DOHH2 (cell line): ENCODE measurements around the gene ABLIM2.

Source experiments
- H3F3A ChIP-seq: fragments of 200-600 bp; sonication (generic), shearing (Covaris generic); 2 replicates; pipeline ENCODE4 v1.6.0; 2016; ENCODE audit warnings: antibody characterized with exemption, mild to moderate bottlenecking; ENCODE audit not compliant: control insufficient read depth, insufficient read depth
- H3K27ac ChIP-seq: fragments of 200-600 bp; sonication (generic); 2 replicates; pipeline ENCODE4 v1.5.1; 2014; ENCODE audit warnings: low read depth, mild to moderate bottlenecking, low read length, moderate library complexity
- H3K27me3 ChIP-seq: fragments of 200-600 bp; sonication (generic); 2 replicates; pipeline ENCODE4 v1.6.1; 2014; ENCODE audit warnings: mild to moderate bottlenecking, low read length, mixed read lengths; ENCODE audit not compliant: control insufficient read depth
- H3K36me3 ChIP-seq: fragments of 200-600 bp; sonication (generic); 2 replicates; pipeline ENCODE4 v1.6.1; 2014; ENCODE audit warnings: mild to moderate bottlenecking, low read length, moderate library complexity, mixed read lengths; ENCODE audit not compliant: control insufficient read depth
- H3K4me1 ChIP-seq: fragments of 200-600 bp; sonication (generic); 2 replicates; pipeline ENCODE4 v1.6.1; 2014; ENCODE audit warnings: mild to moderate bottlenecking, low read length, mixed read lengths; ENCODE audit not compliant: control insufficient read depth
- H3K4me2 ChIP-seq: fragments of 200-600 bp; sonication (generic); 2 replicates; pipeline ENCODE4 v1.6.0; 2014; ENCODE audit warnings: mild to moderate bottlenecking, low read length, moderate library complexity
- H3K4me3 ChIP-seq: fragments of 200-600 bp; sonication (generic); 2 replicates; pipeline ENCODE4 v1.5.1; 2014; ENCODE audit warnings: mild to moderate bottlenecking, low read length, mixed read lengths
- H3K79me2 ChIP-seq: fragments of 200-600 bp; sonication (generic); 2 replicates; pipeline ENCODE4 v1.6.1; 2014; ENCODE audit warnings: mild to moderate bottlenecking, low read length, mixed read lengths; ENCODE audit not compliant: control insufficient read depth
- H3K9me2 ChIP-seq: fragments of 200-600 bp; sonication (generic); replicated peaks from 2 replicates; pipeline ENCODE4 v1.6.1; 2014; ENCODE audit warnings: mild to moderate bottlenecking, low read length, mixed read lengths; ENCODE audit not compliant: control insufficient read depth
- H3K9me3 ChIP-seq: fragments of 200-600 bp; sonication (generic); 2 replicates; pipeline ENCODE4 v1.6.1; 2014; ENCODE audit warnings: antibody characterized with exemption, low read length, mixed read lengths; ENCODE audit not compliant: control insufficient read depth, insufficient read depth
- H4K20me1 ChIP-seq: fragments of 200-600 bp; sonication (generic); 2 replicates; pipeline ENCODE4 v1.6.0; 2014; ENCODE audit warnings: low read depth, mild to moderate bottlenecking, antibody characterized with exemption, low read length, moderate library complexity; ENCODE audit not compliant: control insufficient read depth, insufficient read depth
- CTCF ChIP-seq: fragments of 200-600 bp; sonication (generic); IDR thresholded peaks from one replicate; pipeline ENCODE4 v1.5.1; 2014; ENCODE audit warnings: antibody characterized with exemption, mild to moderate bottlenecking, low read depth, low read length; ENCODE audit not compliant: poor library complexity, severe bottlenecking
- EZH2phosphoT487 ChIP-seq: fragments of 200-600 bp; sonication (generic); IDR thresholded peaks from 2 replicates; pipeline ENCODE4 v1.6.1; 2017; ENCODE audit warnings: borderline replicate concordance, mild to moderate bottlenecking, antibody characterized with exemption, low read length, moderate library complexity, mixed read lengths

The ABLIM2 gene

GRCh38 chr4:8001564-8002355 is 156.9 kb downstream of the ABLIM2 start:
- no peaks in the 10 kb centered on the region for H4K20me1 ChIP-seq
- no peak for TF ChIP-seq CTCF
- TF ChIP-seq EZH2phosphoT487, result no peak
- H3K4me1 ChIP-seq, result no peaks in the 10 kb centered on the region
- H3K27ac ChIP-seq, result no peak overlapping the region
- H3K4me3 ChIP-seq, result no peak overlapping the region
- no peaks in the 10 kb centered on the region for H3K9me2 ChIP-seq
- H3K27me3 ChIP-seq, result no peaks in the 10 kb centered on the region
- no peaks in the 10 kb centered on the region for H3K9me3 ChIP-seq
- H3F3A ChIP-seq, result no peaks in the 10 kb centered on the region
- H3K79me2 ChIP-seq, result no peaks in the 10 kb centered on the region
- H3K36me3 ChIP-seq, result no peaks in the 10 kb centered on the region
- H3K4me2 ChIP-seq, result no peak overlapping the region

GRCh38 chr4:8000721-8001491 is 157.7 kb downstream of the ABLIM2 start:
- H3K36me3 ChIP-seq, result no peaks in the 10 kb centered on the region
- H3K9me3 ChIP-seq, result no peaks in the 10 kb centered on the region
- no peak overlapping the region for H3K27ac ChIP-seq
- H3K4me1 ChIP-seq, result no peaks in the 10 kb centered on the region
- no peak for TF ChIP-seq EZH2phosphoT487
- no peak for TF ChIP-seq CTCF
- no peaks in the 10 kb centered on the region for H3K79me2 ChIP-seq
- H3K4me3 ChIP-seq, result no peak overlapping the region
- no peaks in the 10 kb centered on the region for H3K27me3 ChIP-seq
- H3F3A ChIP-seq, result no peaks in the 10 kb centered on the region
- H3K4me2 ChIP-seq, result no peak overlapping the region
- H3K9me2 ChIP-seq, result no peaks in the 10 kb centered on the region
- H4K20me1 ChIP-seq, result no peaks in the 10 kb centered on the region

GRCh38 chr4:8000247-8000646 is 158.4 kb downstream of the ABLIM2 start:
- Histone ChIP-seq H3K4me1 (no peaks in the 10 kb centered on the region), H3K27me3 (no peaks in the 10 kb centered on the region), H3K4me3 (no peak overlapping the region), H4K20me1 (no peaks in the 10 kb centered on the region), H3K27ac (no peak overlapping the region), H3K36me3 (no peaks in the 10 kb centered on the region), H3K9me2 (no peaks in the 10 kb centered on the region), H3K79me2 (no peaks in the 10 kb centered on the region), H3F3A (no peaks in the 10 kb centered on the region), H3K4me2 (no peak overlapping the region), H3K9me3 (no peaks in the 10 kb centered on the region)
- TF ChIP-seq CTCF, result no peak
- TF ChIP-seq EZH2phosphoT487, result no peak
